Activated naive CD4-positive, alpha-beta T cell treated with Interleukin-2 at 50 U/mL for 16 hours (primary cell): ENCODE measurements around the gene RCSD1.
"Not testable (repeated sequence)": the region's sequence is repeated elsewhere in the genome, so short reads cannot be mapped to it uniquely, and the experiment has no call there.

Experiments
- DNase-seq: peaks from one replicate; pipeline ENCODE4 v3.0.0-alpha.2; 2020

Gene RCSD1

DNA sequence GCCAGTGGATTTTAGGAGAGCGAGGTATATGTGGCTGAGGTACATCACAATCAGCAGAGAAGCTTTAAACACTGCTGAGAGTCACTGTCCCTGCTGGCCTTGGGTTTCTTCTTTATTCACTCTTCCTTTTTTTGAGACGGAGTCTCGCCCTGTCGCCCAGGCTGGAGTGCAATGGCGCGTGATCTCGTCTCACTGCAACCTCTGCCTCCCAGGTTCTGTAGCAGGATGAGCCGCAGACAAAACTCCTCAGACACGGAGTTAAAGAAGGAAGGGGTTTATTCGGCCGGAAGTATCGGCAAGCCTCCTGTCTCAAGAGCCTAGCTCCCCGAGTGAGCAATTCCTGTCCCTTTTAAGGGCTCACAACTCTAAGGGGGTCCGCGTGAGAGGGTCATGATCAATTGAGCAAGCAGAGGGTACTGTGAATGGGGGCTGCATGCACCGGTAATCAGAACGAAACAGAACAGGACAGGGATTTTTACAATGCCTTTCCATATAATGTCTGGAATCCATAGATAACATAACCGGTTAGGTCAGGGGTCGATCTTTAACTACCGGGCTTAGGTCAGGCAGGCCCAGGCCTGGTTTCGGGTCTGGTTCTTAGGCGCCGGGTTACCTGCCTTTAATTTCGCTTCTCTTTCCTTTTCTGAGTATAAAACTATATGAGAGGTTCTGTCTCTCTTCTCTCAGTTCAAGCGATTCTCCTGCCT lies 89.8 kb downstream of the RCSD1 start:
- not testable (repeated sequence) for DNase-seq

DNA sequence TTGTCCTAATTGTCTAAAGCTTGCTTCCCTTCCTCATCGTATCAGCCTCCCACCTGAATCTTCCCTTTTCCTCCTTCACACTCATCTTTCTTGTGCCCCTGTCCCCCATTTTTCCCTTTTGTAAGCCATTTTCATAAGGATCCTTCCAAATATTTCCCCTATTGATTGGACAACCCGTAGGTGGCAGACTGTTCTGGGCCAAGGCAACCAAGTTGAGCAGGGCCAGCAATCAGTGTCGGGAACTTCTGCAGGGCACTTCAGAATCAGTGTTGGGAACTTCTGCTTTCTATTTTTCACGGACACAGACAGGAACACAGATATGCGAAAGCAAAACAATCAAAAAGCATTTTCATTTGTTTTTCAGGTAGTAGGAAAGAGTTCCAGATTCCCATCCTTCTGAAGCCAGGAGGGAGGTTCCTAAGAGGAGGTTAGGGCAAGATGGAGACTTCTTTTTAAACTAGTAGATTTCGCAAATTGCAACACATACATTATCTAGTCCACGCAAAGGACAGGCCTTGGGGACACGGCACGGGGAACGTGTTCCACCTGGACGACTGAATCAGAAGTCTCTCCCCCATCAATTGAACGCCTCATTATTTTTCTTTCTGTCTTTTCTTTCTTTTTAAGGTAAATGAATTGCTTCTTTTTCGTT lies 91.1 kb downstream of the RCSD1 start:
- no peak for DNase-seq

- DNase-seq = peak; percentile 92
Measured at GRCh38 chr1:167721617-167722151, 91.7 kb downstream of the RCSD1 start, which contains the start of gene MPZL1. Gene MPZL1 (plus strand): TSS chr1:167721982. CDS start chr1:167722152, 170 bp downstream.

GRCh38 chr1:167722152-167722869 lies 92.3 kb downstream of the RCSD1 start:
- peak; percentile 32 for DNase-seq

DNA sequence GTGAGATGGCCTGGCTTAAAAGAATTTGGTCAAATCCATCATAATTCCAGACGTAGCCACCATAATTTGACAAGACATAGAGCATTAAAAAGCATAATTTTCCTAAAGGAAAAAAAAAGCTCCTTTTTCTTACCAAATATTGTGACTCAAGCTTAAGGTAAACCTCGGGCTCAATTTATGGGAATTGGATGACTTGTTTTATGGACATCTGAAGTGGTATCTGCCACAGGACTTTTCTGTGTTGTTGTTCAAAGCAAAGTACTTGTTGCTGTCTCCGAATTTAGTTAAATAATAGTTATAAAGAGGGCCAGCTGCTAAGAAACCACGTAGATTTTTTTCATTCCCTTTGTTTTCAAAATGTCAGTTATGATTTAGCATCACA lies 92.8 kb downstream of the RCSD1 start:
- DNase-seq = no peak

DNA sequence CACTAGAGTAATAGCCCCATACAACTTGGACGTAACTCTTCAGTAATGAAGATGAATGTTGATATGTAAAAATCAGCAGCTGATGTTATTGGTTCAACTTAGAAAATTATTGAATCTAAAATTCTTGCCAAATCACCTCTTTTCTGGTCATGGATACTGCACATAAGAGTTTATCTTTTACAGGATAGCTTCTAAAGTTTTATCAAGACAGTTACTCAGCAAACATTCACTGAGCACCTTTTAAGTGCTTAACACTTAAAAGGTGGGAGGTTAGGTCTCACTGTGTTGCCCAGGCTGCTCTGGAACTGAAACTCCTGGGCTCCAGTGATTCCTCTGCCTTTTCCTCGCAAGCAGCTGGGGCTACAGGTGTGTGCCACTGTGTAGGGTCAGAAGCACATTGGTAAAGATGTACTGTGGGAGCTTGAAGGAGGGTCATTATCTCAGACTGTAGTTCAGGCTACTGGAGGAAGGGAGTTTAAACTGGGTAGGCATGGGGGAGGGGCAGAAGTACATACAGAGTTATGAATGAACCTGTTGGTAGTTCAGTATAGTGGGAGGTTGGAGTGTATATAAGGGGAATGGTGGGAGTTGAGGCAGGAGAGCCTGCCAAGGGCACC lies 93.8 kb downstream of the RCSD1 start:
- no peak for DNase-seq

GRCh38 chr1:167726008-167726407 lies 96.0 kb downstream of the RCSD1 start:
- DNase-seq = no peak

- no peak for DNase-seq
Measured at GRCh38 chr1:167728818-167729410, 98.9 kb downstream of the RCSD1 start.

- no peak for DNase-seq
Measured at GRCh38 chr1:167734227-167734626, 104.2 kb downstream of the RCSD1 start.

- no peak for DNase-seq
Measured at GRCh38 chr1:167734841-167735240, 104.8 kb downstream of the RCSD1 start.

DNA sequence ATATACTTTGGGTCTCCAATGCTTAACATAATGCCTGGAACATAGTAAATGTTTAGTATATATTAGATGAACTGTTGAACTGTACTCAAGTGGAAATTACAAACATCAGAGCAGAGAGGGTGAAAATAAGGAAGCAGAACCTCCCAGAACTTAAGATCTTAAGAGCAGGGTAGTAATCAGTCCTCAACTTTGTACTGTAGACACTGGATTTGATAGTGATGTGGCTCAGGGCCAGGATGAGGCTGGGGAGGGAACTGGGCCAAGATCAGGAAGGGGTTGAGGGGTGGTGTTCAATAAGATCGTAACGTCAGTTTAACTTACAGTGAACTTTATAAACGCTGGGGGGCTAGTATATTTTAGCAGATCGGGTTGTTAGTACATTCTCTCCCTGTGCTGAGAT lies 107.1 kb downstream of the RCSD1 start:
- no peak for DNase-seq

DNA sequence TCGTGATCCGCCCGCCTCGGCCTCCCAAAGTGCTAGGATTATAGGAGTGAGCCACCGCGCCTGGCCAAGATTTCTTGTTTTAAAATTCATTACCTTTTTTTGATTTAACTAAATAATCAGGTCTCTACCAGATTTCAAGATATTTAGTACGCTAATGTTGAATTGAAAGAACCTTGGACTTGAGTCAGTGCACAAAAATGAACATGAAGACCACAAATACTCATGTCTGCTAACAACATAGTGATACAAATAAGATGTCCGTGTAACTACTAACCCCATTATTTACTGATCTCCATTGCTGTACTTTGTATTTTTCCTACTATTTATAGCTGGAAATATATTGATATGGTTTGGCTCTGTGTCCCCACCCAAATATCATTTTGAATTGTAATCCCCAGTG lies 108.1 kb downstream of the RCSD1 start:
- DNase-seq = no peak

GRCh38 chr1:167739752-167740151 lies 109.7 kb downstream of the RCSD1 start:
- no peak for DNase-seq

DNA sequence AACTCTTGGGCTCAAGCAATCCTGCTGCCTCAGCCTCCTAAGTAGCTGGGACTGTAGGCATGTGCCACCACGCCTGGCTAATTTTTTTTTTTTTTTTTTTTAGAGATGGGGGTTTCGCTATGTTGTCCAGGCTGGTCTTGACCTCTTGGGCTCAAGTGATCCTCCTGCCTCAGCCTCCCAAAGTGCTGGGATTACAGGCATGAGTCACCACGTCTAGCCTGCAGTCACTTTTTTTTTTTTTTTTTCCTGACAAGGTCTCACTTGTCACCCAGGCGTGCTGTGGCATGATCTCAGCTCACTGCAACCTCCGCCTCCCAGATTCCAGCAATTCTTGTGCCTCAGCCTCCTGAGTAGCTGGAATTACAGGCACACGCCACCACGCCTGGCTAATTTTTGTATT lies 111.1 kb downstream of the RCSD1 start:
- DNase-seq = not testable (repeated sequence)

DNA sequence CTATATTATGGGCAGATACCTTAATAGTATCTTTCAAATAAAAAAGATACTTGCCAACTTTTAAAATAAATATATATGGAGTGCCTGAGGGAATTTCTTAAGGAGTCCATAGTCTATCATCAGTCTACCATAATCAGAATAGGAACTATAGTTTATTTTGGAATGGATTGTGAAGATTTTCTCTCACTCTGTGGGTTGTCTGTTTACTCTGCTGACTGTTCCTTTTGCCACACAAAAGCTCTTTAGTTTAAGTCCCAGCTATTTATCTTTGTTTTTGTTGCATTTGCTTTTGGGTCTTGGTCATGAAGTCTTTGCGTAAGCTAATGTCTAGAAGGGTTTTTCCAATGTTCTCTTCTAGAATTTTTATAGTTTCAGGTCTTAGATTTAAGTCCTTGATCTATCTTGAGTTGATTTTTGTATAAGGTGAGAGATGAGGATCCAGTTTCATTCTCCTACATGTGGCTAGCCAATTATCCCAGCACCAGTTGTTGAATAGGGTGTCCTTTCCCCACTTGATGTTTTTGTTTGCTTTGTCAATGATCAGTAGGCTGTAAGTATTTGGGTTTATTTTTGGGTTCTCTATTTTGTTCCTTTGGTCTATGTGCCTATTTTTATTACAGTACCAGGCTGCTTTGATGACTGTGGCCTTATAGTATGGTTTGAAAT lies 112.5 kb downstream of the RCSD1 start:
- not testable (repeated sequence) for DNase-seq

- DNase-seq = no peak
Measured at GRCh38 chr1:167744901-167745300, 114.9 kb downstream of the RCSD1 start.

DNA sequence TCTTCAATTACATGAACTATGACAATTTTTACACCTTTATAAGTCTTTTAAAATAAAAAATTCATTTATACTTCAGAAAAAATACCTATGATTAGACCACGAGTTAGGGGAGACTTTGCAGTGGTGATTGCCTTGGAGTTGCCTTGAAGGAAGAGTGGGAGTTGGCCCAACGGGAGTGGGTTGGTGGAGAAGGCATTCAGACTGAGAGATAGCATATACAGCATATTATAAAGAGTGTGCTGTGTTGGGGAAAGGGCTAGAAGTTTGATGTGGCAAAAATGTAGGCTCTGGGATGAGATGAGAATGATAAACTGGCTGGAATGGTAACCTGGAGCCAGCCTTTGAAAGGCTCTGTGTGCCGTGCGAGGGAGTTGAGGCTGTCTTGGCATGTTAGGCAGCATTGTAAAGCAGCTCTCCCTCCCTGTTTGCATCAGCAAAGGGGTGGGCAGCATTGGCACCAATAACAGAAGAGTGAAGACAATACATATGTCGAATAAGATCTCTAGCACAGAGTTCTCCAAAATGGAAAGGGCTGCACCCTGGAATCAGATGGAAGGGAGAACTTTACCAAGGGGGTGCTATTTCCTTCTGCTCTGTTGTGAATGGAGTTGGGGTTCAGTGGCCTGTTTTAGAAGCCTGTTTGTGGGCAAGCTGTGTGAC lies 116.1 kb downstream of the RCSD1 start:
- no peak for DNase-seq

DNA sequence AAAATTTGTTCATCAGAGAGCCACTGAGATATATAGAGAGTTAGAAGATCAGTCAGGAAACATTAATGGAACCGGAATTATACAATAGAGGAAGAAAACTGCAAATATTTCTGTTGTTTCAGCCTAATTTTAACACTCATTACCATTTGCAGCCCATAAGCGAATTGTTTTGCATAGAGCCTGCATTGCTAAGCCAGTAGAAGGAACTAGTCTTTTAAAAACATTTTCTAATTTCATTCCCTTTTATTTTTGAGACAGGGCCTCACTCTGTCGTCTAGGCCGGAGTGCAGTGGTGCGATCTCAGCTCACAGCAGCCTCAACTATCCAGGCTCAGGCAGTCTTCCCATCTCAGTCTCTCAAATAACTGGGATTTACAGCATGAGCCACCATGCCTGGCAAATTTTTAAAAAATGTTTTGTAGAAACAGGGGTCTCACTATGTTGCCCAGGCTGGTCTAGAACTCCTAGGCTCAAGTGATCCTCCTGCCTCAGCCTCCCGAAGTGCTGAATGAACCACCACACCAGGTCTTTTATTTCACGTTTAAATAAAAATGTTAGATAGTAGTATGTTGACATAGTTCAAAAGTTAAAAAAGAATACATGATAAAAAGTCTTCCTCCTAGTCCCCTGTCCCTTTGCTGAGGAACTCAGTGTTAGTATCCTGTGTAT lies 117.1 kb downstream of the RCSD1 start:
- no peak for DNase-seq

GRCh38 chr1:167747988-167748387 lies 118.0 kb downstream of the RCSD1 start:
- no peak for DNase-seq

DNA sequence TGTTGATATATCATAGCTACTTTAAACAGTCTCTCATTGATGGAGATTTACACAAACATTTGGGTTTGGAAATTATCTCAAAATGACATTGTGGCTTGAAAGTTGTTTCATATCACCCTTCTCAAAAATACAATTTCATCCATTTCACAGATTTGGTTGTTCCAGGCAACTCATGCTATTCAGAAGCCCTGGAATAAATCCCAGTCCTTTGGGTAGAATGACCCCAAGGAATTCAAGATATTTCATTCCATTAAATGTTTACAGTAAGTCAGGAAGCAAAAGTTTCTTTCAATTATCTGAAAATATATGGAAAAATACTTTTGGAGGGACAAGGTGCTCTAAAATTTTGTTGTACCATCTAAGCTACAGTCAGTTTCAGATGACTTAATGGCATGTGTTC lies 118.9 kb downstream of the RCSD1 start:
- DNase-seq = no peak

DNA sequence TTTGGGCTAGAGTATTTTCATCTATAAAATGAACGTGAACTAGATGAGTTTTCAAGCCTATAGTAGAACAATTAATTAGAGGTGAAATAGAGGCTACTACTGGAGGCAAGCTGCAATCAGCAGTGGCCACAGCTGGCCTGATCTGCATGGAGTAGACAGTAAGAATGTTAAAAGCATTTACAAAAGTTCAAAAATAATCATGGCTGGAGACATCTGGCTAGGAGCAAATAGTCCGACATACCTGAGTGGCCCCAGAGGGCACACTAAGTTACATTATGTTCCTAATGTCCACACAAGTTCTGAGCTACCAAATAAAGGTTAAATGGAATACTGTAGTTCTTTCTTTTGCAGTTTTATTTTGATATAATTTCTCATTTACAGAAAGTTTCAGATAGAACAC lies 119.7 kb downstream of the RCSD1 start:
- no peak for DNase-seq
